ENCODE data around the gene CCT8. TPM values are rescaled to one million over a fixed set of nuclear protein-coding genes. Genes with fewer than 3 reads are reported as not detected.

The CCT8 gene
- total RNA-seq, 2 donors from 2014 or later: 101 to 105 TPM

DNA sequence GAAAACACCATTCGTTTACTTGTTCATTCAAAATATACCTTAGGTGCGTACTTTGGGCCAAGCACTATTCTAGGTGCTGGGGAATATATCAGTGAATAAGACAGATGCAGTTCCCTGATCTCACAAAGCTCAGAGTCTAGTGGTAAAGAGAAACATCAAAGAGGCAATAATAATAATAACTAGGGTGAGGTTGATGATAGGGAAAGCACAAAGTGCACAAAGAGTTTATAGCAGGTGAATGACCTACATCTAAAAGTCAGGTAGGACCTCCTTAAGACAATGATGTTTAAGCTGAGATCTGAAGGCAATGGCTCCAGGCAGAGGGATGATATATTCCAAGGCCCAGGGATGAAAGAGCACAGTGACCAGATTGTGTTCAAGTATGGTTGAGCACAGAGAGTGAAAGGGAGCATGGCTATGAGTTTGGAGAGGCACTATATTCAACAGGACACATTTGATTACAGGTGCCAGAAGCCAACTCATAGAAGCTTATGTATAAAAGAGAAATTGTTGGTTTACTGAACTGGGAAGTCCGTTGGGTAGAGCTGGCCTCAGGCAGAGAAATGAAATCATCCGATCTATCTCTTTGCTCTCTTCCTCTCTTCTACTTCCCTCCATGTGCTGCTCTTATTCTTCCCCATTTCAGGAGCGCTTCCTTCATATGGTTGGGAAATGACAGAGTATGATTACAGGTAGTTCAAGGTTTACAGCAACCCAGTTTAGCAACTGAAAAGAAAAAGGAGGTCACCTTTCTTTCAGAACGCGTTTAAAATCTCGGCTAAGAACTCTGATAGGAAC, 23.0 kb upstream of the CCT8 start:
- TF ChIP-seq, protein P1, sequence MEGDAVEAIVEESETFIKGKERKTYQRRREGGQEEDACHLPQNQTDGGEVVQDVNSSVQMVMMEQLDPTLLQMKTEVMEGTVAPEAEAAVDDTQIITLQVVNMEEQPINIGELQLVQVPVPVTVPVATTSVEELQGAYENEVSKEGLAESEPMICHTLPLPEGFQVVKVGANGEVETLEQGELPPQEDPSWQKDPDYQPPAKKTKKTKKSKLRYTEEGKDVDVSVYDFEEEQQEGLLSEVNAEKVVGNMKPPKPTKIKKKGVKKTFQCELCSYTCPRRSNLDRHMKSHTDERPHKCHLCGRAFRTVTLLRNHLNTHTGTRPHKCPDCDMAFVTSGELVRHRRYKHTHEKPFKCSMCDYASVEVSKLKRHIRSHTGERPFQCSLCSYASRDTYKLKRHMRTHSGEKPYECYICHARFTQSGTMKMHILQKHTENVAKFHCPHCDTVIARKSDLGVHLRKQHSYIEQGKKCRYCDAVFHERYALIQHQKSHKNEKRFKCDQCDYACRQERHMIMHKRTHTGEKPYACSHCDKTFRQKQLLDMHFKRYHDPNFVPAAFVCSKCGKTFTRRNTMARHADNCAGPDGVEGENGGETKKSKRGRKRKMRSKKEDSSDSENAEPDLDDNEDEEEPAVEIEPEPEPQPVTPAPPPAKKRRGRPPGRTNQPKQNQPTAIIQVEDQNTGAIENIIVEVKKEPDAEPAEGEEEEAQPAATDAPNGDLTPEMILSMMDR (IDR thresholded peaks at IDR 0.05): no peak
- TF ChIP-seq POLR2AphosphoS5 (IDR thresholded peaks at IDR 0.05): no peak
- no peak for TF ChIP-seq POLR2A (IDR thresholded peaks at IDR 0.05)
- no peaks in the 10 kb centered on the region for H3K27me3 ChIP-seq (replicated peaks; ENCODE audit: insufficient read depth)
- WGBS: 94% methylated on average over 8 of the region's 8 CpGs
- no peak overlapping the region for H3K4me3 ChIP-seq
- intact Hi-C loops (cut with DNase I): no loop called here
- no peaks in the 10 kb centered on the region for H3K4me1 ChIP-seq (replicated peaks)
- H3K9me3 ChIP-seq: no peaks in the 10 kb centered on the region
- DNase-seq (ENCODE audit: low spot score): no peak
- H3K27ac ChIP-seq: no peak overlapping the region
- H3K36me3 ChIP-seq: no peaks in the 10 kb centered on the region

DNA sequence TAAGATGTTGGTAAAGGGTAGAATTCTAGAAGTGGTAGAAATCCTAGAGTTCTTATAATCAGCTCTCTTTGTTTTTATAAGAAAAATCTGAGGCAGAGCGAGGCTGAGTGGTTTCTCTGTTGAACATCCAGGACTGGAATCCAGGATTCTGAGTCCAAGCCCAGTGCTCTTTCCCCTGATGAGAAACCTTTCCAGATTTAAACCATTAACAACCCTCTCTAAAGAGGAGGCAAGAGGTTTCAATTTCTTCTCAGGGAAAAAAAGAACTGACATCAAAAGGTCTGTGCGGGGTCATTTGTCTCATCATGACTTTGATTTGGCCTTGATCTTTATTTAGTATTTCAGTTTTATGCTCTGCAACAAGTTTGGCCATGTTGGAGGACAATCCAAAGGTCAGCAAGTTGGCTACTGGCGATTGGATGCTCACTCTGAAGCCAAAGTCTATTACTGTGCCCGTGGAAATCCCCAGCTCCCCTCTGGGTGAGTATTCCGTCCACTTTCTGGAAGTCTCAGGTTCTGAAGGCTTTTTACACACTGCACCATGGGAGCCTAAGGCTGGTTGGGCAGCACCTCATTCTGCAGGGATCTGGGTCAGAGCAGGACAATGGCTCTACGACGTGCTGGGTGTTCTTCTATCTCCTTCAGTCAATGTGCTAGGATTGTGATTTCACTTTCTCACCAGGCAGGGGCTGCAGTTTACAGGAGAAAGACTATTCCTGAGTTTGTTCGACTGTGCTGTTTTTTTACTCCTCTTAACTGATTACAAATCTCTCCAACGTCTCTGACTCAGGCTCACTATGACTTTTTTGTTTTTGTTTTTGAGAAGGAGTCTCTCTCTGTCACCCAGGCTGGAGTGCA, 18.9 kb upstream of the CCT8 start:
- intact Hi-C loops (cut with DNase I): loop anchor here (2.0 kb wide), 1 partner anchor 278 kb away; no protein-coding TSS in a partner anchor
- Histone ChIP-seq H3K4me3 (no peak overlapping the region), H3K4me1 (replicated peaks) (no peaks in the 10 kb centered on the region), H3K36me3 (no peaks in the 10 kb centered on the region), H3K27me3 (replicated peaks; ENCODE audit: insufficient read depth) (no peaks in the 10 kb centered on the region), H3K9me3 (no peaks in the 10 kb centered on the region), H3K27ac (no peak overlapping the region)
- 47% methylated on average over 9 of the region's 9 CpGs for WGBS
- DNase-seq (ENCODE audit: low spot score): no peak
- TF ChIP-seq POLR2A (IDR thresholded peaks at IDR 0.05): no peak
- no peak for TF ChIP-seq POLR2AphosphoS5 (IDR thresholded peaks at IDR 0.05)
- TF ChIP-seq, protein P1 (IDR thresholded peaks at IDR 0.05): no peak

DNA sequence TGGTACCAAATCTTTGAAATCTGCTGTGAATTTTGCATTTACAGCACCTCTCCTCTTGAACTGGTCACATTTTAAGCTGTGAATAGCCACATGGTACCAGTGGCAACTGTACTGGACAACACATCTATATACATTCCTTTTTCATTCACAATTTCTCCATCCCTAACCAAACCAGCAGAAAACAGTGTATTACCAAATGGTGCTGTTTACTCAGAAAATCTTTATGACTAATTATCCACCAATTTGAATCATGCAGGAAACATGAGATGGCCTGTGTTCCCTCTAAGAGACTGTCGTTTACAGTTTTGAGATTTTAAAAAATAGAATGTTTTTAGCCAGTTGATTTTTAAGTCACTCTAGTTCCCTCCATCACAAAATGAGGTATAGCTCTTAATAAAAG, 17.6 kb upstream of the CCT8 start:
- Histone ChIP-seq H3K36me3 (no peaks in the 10 kb centered on the region), H3K4me1 (replicated peaks) (no peaks in the 10 kb centered on the region), H3K4me3 (no peak overlapping the region), H3K27ac (no peak overlapping the region), H3K27me3 (replicated peaks; ENCODE audit: insufficient read depth) (no peaks in the 10 kb centered on the region), H3K9me3 (no peaks in the 10 kb centered on the region)
- TF ChIP-seq POLR2A (IDR thresholded peaks at IDR 0.05): no peak
- no peak for TF ChIP-seq POLR2AphosphoS5 (IDR thresholded peaks at IDR 0.05)
- TF ChIP-seq, protein P1 (IDR thresholded peaks at IDR 0.05): no peak
- 48% methylated on average over 1 of the region's 1 CpG for WGBS
- DNase-seq (ENCODE audit: low spot score): no peak
- intact Hi-C loops (cut with DNase I): no loop called here

DNA sequence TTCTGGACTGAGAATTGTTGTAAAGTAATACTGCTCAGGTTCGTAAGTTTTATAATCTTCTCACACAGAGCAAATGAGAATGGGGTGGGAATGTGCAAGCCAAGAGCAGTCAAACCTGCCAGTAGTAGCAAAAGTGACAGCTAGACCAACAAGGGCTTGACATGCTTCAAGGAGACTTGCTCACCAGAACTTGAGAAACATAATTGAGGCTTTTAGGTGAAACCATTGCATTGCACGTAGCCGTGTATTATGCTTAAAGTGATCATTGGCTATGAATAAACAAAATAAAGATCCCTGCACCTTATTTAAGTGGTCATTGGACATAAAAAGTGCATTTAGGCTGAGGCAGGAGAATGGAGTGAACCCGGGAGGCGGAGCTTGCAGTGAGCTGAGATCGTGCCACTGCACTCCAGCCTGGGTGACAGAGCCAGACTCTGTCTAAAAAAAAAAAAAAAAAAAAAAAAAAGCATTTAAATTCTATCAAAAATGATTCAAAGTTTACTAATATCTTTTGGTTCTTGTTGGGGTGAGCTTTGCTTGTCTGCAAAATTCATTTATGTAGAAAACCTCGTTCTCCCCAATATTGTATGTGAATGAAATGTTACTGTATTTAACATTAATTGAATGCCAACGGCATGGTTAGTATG, 11.8 kb upstream of the CCT8 start:
- intact Hi-C loops (cut with DNase I): no loop called here
- H3K4me3 ChIP-seq: no peak overlapping the region
- H3K36me3 ChIP-seq: no peaks in the 10 kb centered on the region
- no peaks in the 10 kb centered on the region for H3K4me1 ChIP-seq (replicated peaks)
- no peaks in the 10 kb centered on the region for H3K9me3 ChIP-seq
- DNase-seq (ENCODE audit: low spot score): no peak
- WGBS: 69% methylated on average over 8 of the region's 8 CpGs
- no peak for TF ChIP-seq POLR2AphosphoS5 (IDR thresholded peaks at IDR 0.05)
- no peak for TF ChIP-seq POLR2A (IDR thresholded peaks at IDR 0.05)
- TF ChIP-seq, protein P1 (IDR thresholded peaks at IDR 0.05): no peak
- no peaks in the 10 kb centered on the region for H3K27me3 ChIP-seq (replicated peaks; ENCODE audit: insufficient read depth)
- H3K27ac ChIP-seq: no peak overlapping the region

Data from prostate gland (tissue), 2 donors.